ENCODE data around the gene MCMBP.

The MCMBP gene

GRCh38 chr10:119781498-119781897 is 91.1 kb downstream of the MCMBP start:
- no peak for DNase-seq

GRCh38 chr10:119780879-119781480 is 91.7 kb downstream of the MCMBP start:
- no peak for DNase-seq

Data from NCI-H1105 treated with DMSO at 0.1 percent for 48 hours (cell line).